Neural progenitor cell (in vitro differentiated cells): Measurements from ENCODE around the gene GMDS. TPM values are rescaled to one million over a fixed set of nuclear protein-coding genes. Genes with fewer than 3 reads are reported as not detected.

Source experiments
- DNase-seq: peaks from one replicate; pipeline ENCODE4 v3.0.0-alpha.2; 2016; ENCODE audit warnings: low spot score
- H2AFZ ChIP-seq: fragments of 200-600 bp; sonication (generic); replicated peaks from 2 replicates; pipeline ENCODE4 v1.6.1; 2016; ENCODE audit warnings: antibody characterized with exemption
- H3F3A ChIP-seq: fragments of 200-600 bp; sonication (generic); 2 replicates; pipeline ENCODE4 v1.6.1; 2016; ENCODE audit warnings: antibody characterized with exemption, low read depth
- H3K27ac ChIP-seq: fragments of 200-600 bp; sonication (generic); 2 replicates; pipeline ENCODE4 v1.5.1; 2016; ENCODE audit warnings: mild to moderate bottlenecking
- H3K27me3 ChIP-seq: fragments of 200-600 bp; sonication (generic); 2 replicates; pipeline ENCODE4 v1.6.1; 2016; ENCODE audit warnings: mild to moderate bottlenecking, moderate library complexity
- H3K36me3 ChIP-seq: fragments of 200-600 bp; sonication (generic); 2 replicates; pipeline ENCODE4 v1.5.1; 2016
- H3K4me1 ChIP-seq: fragments of 200-600 bp; sonication (generic); 2 replicates; pipeline ENCODE4 v1.6.1; 2016; ENCODE audit warnings: mixed run types
- H3K4me2 ChIP-seq: fragments of 200-600 bp; sonication (generic); 2 replicates; pipeline ENCODE4 v1.6.1; 2016
- H3K4me3 ChIP-seq: fragments of 200-600 bp; sonication (generic); 2 replicates; pipeline ENCODE4 v1.5.1; 2016
- H3K79me2 ChIP-seq: fragments of 200-600 bp; sonication (generic); 2 replicates; pipeline ENCODE4 v1.6.1; 2016; ENCODE audit warnings: low read depth
- H3K9ac ChIP-seq: fragments of 200-600 bp; sonication (generic); 2 replicates; pipeline ENCODE4 v1.6.1; 2016
- H3K9me3 ChIP-seq: fragments of 200-600 bp; sonication (generic); 2 replicates; pipeline ENCODE4 v1.5.1; 2016; ENCODE audit warnings: low read depth
- H4K20me1 ChIP-seq: fragments of 200-600 bp; sonication (generic); 2 replicates; pipeline ENCODE4 v1.6.1; 2016; ENCODE audit warnings: low read depth
- H3K27ac Mint-ChIP-seq: 3 replicates; pipeline ENCODE4 v1.8.0; 2021; ENCODE audit warnings: mixed read lengths
- H3K27me3 Mint-ChIP-seq: 2 replicates; pipeline ENCODE4 v1.8.0; 2022; ENCODE audit warnings: low read depth, mild to moderate bottlenecking, inconsistent platforms, moderate library complexity, mixed read lengths; ENCODE audit not compliant: insufficient read depth
- H3K36me3 Mint-ChIP-seq: 3 replicates; pipeline ENCODE4 v1.8.0; 2021; ENCODE audit warnings: mixed read lengths
- H3K4me1 Mint-ChIP-seq: 3 replicates; pipeline ENCODE4 v1.8.0; 2021; ENCODE audit warnings: mixed read lengths
- H3K4me3 Mint-ChIP-seq: 3 replicates; pipeline ENCODE4 v1.8.0; 2021; ENCODE audit warnings: mild to moderate bottlenecking, moderate library complexity, mixed read lengths
- H3K9me3 Mint-ChIP-seq: 3 replicates; pipeline ENCODE4 v1.8.0; 2020; ENCODE audit warnings: mixed read lengths
- CTCF ChIP-seq: fragments of 200-600 bp; sonication (generic); IDR thresholded peaks from 2 replicates; pipeline ENCODE4 v1.5.1; 2017; ENCODE audit warnings: antibody characterized with exemption, mild to moderate bottlenecking
- EZH2 ChIP-seq: fragments of 200-600 bp; sonication (generic); IDR thresholded peaks from 2 replicates; pipeline ENCODE4 v1.6.1; 2017; ENCODE audit warnings: antibody characterized with exemption, mild to moderate bottlenecking, moderate library complexity
- EZH2phosphoT487 ChIP-seq: fragments of 200-600 bp; sonication (generic); IDR thresholded peaks from 2 replicates; pipeline ENCODE4 v1.6.1; 2017; ENCODE audit warnings: antibody characterized with exemption
- total RNA-seq: library from RNA; depleted of rRNA; stranded (reverse); fragments of >200 nt; gene quantifications from 2 replicates; pipeline ENCODE4 v1.2.3, GENCODE V29; 2015; ENCODE audit warnings: low replicate concordance

The GMDS gene
- total RNA-seq, 1 donor from 2014 or later = 22.6 TPM

GRCh38 chr6:1747003-1747402 is 498.4 kb downstream of the GMDS start:
- H3K4me2 ChIP-seq = no peak overlapping the region
- H3K9ac ChIP-seq = no peak overlapping the region
- Mint-ChIP-seq H3K27ac (no peak overlapping the region), H3K27me3 (no peaks in the 10 kb centered on the region), H3K9me3 (peaks cover 6% of the 10 kb centered on the region), H3K4me3 (no peak overlapping the region), H3K4me1 (peaks cover 9% of the 10 kb centered on the region), H3K36me3 (no peaks in the 10 kb centered on the region)
- no peak for TF ChIP-seq EZH2phosphoT487
- TF ChIP-seq CTCF = no peak
- no peak for TF ChIP-seq EZH2
- H3F3A ChIP-seq = no peaks in the 10 kb centered on the region
- H3K79me2 ChIP-seq = no peaks in the 10 kb centered on the region
- no peaks in the 10 kb centered on the region for H3K27me3 ChIP-seq
- no peak overlapping the region for H3K27ac ChIP-seq
- no peak overlapping the region for H3K4me3 ChIP-seq
- no peaks in the 10 kb centered on the region for H3K9me3 ChIP-seq
- H3K4me1 ChIP-seq = peaks cover 4% of the 10 kb centered on the region
- H4K20me1 ChIP-seq = no peaks in the 10 kb centered on the region
- H3K36me3 ChIP-seq = no peaks in the 10 kb centered on the region
- no peak for DNase-seq
- H2AFZ ChIP-seq = no peak overlapping the region

- H3K4me2 ChIP-seq = no peak overlapping the region
- Mint-ChIP-seq H3K4me1 (peaks cover 9% of the 10 kb centered on the region), H3K4me3 (no peak overlapping the region), H3K27me3 (no peaks in the 10 kb centered on the region), H3K27ac (no peak overlapping the region), H3K9me3 (no peaks in the 10 kb centered on the region), H3K36me3 (peaks cover 2% of the 10 kb centered on the region)
- H3F3A ChIP-seq = no peaks in the 10 kb centered on the region
- H2AFZ ChIP-seq = no peak overlapping the region
- no peaks in the 10 kb centered on the region for H3K36me3 ChIP-seq
- no peaks in the 10 kb centered on the region for H3K27me3 ChIP-seq
- TF ChIP-seq CTCF (no peak), EZH2 (no peak), EZH2phosphoT487 (no peak)
- no peak overlapping the region for H3K9ac ChIP-seq
- no peak overlapping the region for H3K27ac ChIP-seq
- no peaks in the 10 kb centered on the region for H4K20me1 ChIP-seq
- H3K4me1 ChIP-seq = peaks cover 4% of the 10 kb centered on the region
- no peaks in the 10 kb centered on the region for H3K79me2 ChIP-seq
- no peak overlapping the region for H3K4me3 ChIP-seq
- DNase-seq = no peak
- no peaks in the 10 kb centered on the region for H3K9me3 ChIP-seq
Measured at GRCh38 chr6:1745814-1746213, 499.6 kb downstream of the GMDS start.

GRCh38 chr6:1744543-1744942 is 500.9 kb downstream of the GMDS start:
- Mint-ChIP-seq H3K27me3 (no peaks in the 10 kb centered on the region), H3K4me3 (no peak overlapping the region), H3K9me3 (no peaks in the 10 kb centered on the region), H3K36me3 (peaks cover 2% of the 10 kb centered on the region), H3K27ac (no peak overlapping the region), H3K4me1 (peaks cover 9% of the 10 kb centered on the region)
- Histone ChIP-seq H2AFZ (no peak overlapping the region), H3K4me2 (no peak overlapping the region), H3K9me3 (no peaks in the 10 kb centered on the region), H3K27me3 (no peaks in the 10 kb centered on the region), H3K4me3 (no peak overlapping the region), H3K36me3 (no peaks in the 10 kb centered on the region), H3K79me2 (no peaks in the 10 kb centered on the region), H3K27ac (no peak overlapping the region), H3F3A (no peaks in the 10 kb centered on the region), H3K9ac (no peak overlapping the region), H3K4me1 (peaks cover 4% of the 10 kb centered on the region), H4K20me1 (no peaks in the 10 kb centered on the region)
- no peak for TF ChIP-seq EZH2phosphoT487
- TF ChIP-seq EZH2 = no peak
- no peak for TF ChIP-seq CTCF
- DNase-seq = no peak

GRCh38 chr6:1739680-1740079 is 505.7 kb downstream of the GMDS start:
- Histone ChIP-seq H3K27me3 (no peaks in the 10 kb centered on the region), H3K4me2 (no peak overlapping the region), H3K9ac (no peak overlapping the region), H3K4me3 (no peak overlapping the region), H3K27ac (no peak overlapping the region), H3K36me3 (no peaks in the 10 kb centered on the region), H4K20me1 (no peaks in the 10 kb centered on the region), H3K4me1 (no peaks in the 10 kb centered on the region), H2AFZ (no peak overlapping the region), H3K9me3 (no peaks in the 10 kb centered on the region), H3F3A (no peaks in the 10 kb centered on the region), H3K79me2 (no peaks in the 10 kb centered on the region)
- peaks cover 2% of the 10 kb centered on the region for H3K36me3 Mint-ChIP-seq
- no peak overlapping the region for H3K4me3 Mint-ChIP-seq
- no peak overlapping the region for H3K27ac Mint-ChIP-seq
- no peak for DNase-seq
- peaks cover 3% of the 10 kb centered on the region for H3K4me1 Mint-ChIP-seq
- no peaks in the 10 kb centered on the region for H3K27me3 Mint-ChIP-seq
- no peaks in the 10 kb centered on the region for H3K9me3 Mint-ChIP-seq
- no peak for TF ChIP-seq CTCF
- no peak for TF ChIP-seq EZH2
- no peak for TF ChIP-seq EZH2phosphoT487
